ENCODE measurements around the gene NUP153. TPM values are rescaled to one million over a fixed set of nuclear protein-coding genes. Genes with fewer than 3 reads are reported as not detected.
"Not testable (repeated sequence)": the region's sequence is repeated elsewhere in the genome, so short reads cannot be mapped to it uniquely, and the experiment has no call there.

NUP153 gene
- total and polyA plus RNA-seq, 2 donors (not counting 1 experiment from before 2014, with no cell fraction given): 22.0 to 27.7 TPM

- H3K27me3 ChIP-seq (ENCODE audit: control insufficient read depth, insufficient read depth, low read length): no peaks in the 10 kb centered on the region
- H3K9me3 ChIP-seq (ENCODE audit: control insufficient read depth, insufficient read depth, low read depth, low read length): no peaks in the 10 kb centered on the region
- H3K9ac ChIP-seq (ENCODE audit: insufficient read depth, low read length): no peak overlapping the region
- H3K79me2 ChIP-seq (ENCODE audit: control insufficient read depth, insufficient read depth, low read length): no peaks in the 10 kb centered on the region
- H4K20me1 ChIP-seq (ENCODE audit: control insufficient read depth, extremely low read depth, insufficient read depth, low read length): no peaks in the 10 kb centered on the region
- TF ChIP-seq EZH2 (IDR thresholded peaks at IDR 0.05; ENCODE audit: low read length, missing control alignments) (no peak), CTCF (conservative IDR thresholded peaks at IDR 0.05 in 1 of 2, IDR thresholded peaks at IDR 0.05 in 1 of 2; ENCODE audit: low read depth in 1 of 2, low read length in 2 of 2) (no peak)
- H3K4me3 ChIP-seq (replicated peaks in 1 of 4; ENCODE audit: control extremely low read depth in 1 of 4, insufficient read depth in 1 of 4, low read depth in 3 of 4, low read length in 4 of 4): no peak overlapping the region
- no peaks in the 10 kb centered on the region for H3K36me3 ChIP-seq (ENCODE audit: control insufficient read depth, insufficient read depth, low read length)
- DNase-seq (ENCODE audit: low read depth in 2 of 2): peak in 1 of 2 donors; percentile 8
- H3K4me1 ChIP-seq (ENCODE audit: control insufficient read depth, extremely low read depth, insufficient read depth, low read length): no peaks in the 10 kb centered on the region
- no peak overlapping the region for H3K4me2 ChIP-seq (ENCODE audit: extremely low read depth, insufficient read depth, low read length)
- H3K27ac ChIP-seq (ENCODE audit: insufficient read depth, low read length): no peak overlapping the region
- no peak overlapping the region for H2AFZ ChIP-seq (ENCODE audit: low read length)
Observed at GRCh38 chr6:17585766-17586490, 120.8 kb downstream of the NUP153 start.

GRCh38 chr6:17584241-17584803, 122.4 kb downstream of the NUP153 start:
- Histone ChIP-seq H3K79me2 (ENCODE audit: control insufficient read depth, insufficient read depth, low read length) (no peaks in the 10 kb centered on the region), H3K9me3 (ENCODE audit: control insufficient read depth, insufficient read depth, low read depth, low read length) (no peaks in the 10 kb centered on the region), H3K4me2 (ENCODE audit: extremely low read depth, insufficient read depth, low read length) (peak overlapping the region; percentile 17), H3K4me1 (ENCODE audit: control insufficient read depth, extremely low read depth, insufficient read depth, low read length) (no peaks in the 10 kb centered on the region), H3K36me3 (ENCODE audit: control insufficient read depth, insufficient read depth, low read length) (no peaks in the 10 kb centered on the region), H2AFZ (ENCODE audit: low read length) (no peak overlapping the region), H3K9ac (ENCODE audit: insufficient read depth, low read length) (no peak overlapping the region), H4K20me1 (ENCODE audit: control insufficient read depth, extremely low read depth, insufficient read depth, low read length) (no peaks in the 10 kb centered on the region), H3K27ac (ENCODE audit: insufficient read depth, low read length) (peak overlapping the region; percentile 21), H3K4me3 (replicated peaks in 1 of 4; ENCODE audit: control extremely low read depth in 1 of 4, insufficient read depth in 1 of 4, low read depth in 3 of 4, low read length in 4 of 4) (peak overlapping the region in 2 of 4 experiments; percentile 8 to 23), H3K27me3 (ENCODE audit: control insufficient read depth, insufficient read depth, low read length) (no peaks in the 10 kb centered on the region)
- peak; percentile 72 to 90 for DNase-seq (ENCODE audit: low read depth in 2 of 2)
- TF ChIP-seq EZH2 (IDR thresholded peaks at IDR 0.05; ENCODE audit: low read length, missing control alignments) (no peak), CTCF (conservative IDR thresholded peaks at IDR 0.05 in 1 of 2, IDR thresholded peaks at IDR 0.05 in 1 of 2; ENCODE audit: low read depth in 1 of 2, low read length in 2 of 2) (peak; percentile 62 to 84)

GRCh38 chr6:17583811-17584210, 122.9 kb downstream of the NUP153 start:
- H3K79me2 ChIP-seq (ENCODE audit: control insufficient read depth, insufficient read depth, low read length): no peaks in the 10 kb centered on the region
- peak; percentile 44 to 63 for DNase-seq (ENCODE audit: low read depth in 2 of 2)
- H3K4me3 ChIP-seq (replicated peaks in 1 of 4; ENCODE audit: control extremely low read depth in 1 of 4, insufficient read depth in 1 of 4, low read depth in 3 of 4, low read length in 4 of 4): no peak overlapping the region
- H3K36me3 ChIP-seq (ENCODE audit: control insufficient read depth, insufficient read depth, low read length): no peaks in the 10 kb centered on the region
- H3K9ac ChIP-seq (ENCODE audit: insufficient read depth, low read length): no peak overlapping the region
- peak overlapping the region; percentile 17 for H3K4me2 ChIP-seq (ENCODE audit: extremely low read depth, insufficient read depth, low read length)
- no peaks in the 10 kb centered on the region for H3K4me1 ChIP-seq (ENCODE audit: control insufficient read depth, extremely low read depth, insufficient read depth, low read length)
- H3K27me3 ChIP-seq (ENCODE audit: control insufficient read depth, insufficient read depth, low read length): no peaks in the 10 kb centered on the region
- H4K20me1 ChIP-seq (ENCODE audit: control insufficient read depth, extremely low read depth, insufficient read depth, low read length): no peaks in the 10 kb centered on the region
- H3K9me3 ChIP-seq (ENCODE audit: control insufficient read depth, insufficient read depth, low read depth, low read length): no peaks in the 10 kb centered on the region
- peak overlapping the region; percentile 21 for H3K27ac ChIP-seq (ENCODE audit: insufficient read depth, low read length)
- TF ChIP-seq CTCF (conservative IDR thresholded peaks at IDR 0.05 in 1 of 2, IDR thresholded peaks at IDR 0.05 in 1 of 2; ENCODE audit: low read depth in 1 of 2, low read length in 2 of 2) (no peak), EZH2 (IDR thresholded peaks at IDR 0.05; ENCODE audit: low read length, missing control alignments) (no peak)
- no peak overlapping the region for H2AFZ ChIP-seq (ENCODE audit: low read length)

GRCh38 chr6:17581282-17581681, 125.4 kb downstream of the NUP153 start:
- not testable (repeated sequence) for H3K9ac ChIP-seq (ENCODE audit: insufficient read depth, low read length)

More at GRCh38 chr6:17581282-17581681, 125.4 kb downstream of the NUP153 start:
- not testable (repeated sequence) for H3K79me2 ChIP-seq (ENCODE audit: control insufficient read depth, insufficient read depth, low read length); H3K4me2 ChIP-seq (ENCODE audit: extremely low read depth, insufficient read depth, low read length); H4K20me1 ChIP-seq (ENCODE audit: control insufficient read depth, extremely low read depth, insufficient read depth, low read length); H3K27ac ChIP-seq (ENCODE audit: insufficient read depth, low read length); DNase-seq (ENCODE audit: low read depth in 2 of 2); H3K4me1 ChIP-seq (ENCODE audit: control insufficient read depth, extremely low read depth, insufficient read depth, low read length); H3K9me3 ChIP-seq (ENCODE audit: control insufficient read depth, insufficient read depth, low read depth, low read length); H2AFZ ChIP-seq (ENCODE audit: low read length); H3K4me3 ChIP-seq (replicated peaks in 1 of 4; ENCODE audit: control extremely low read depth in 1 of 4, insufficient read depth in 1 of 4, low read depth in 3 of 4, low read length in 4 of 4); H3K27me3 ChIP-seq (ENCODE audit: control insufficient read depth, insufficient read depth, low read length); H3K36me3 ChIP-seq (ENCODE audit: control insufficient read depth, insufficient read depth, low read length)
